Activated T-helper 1 cell treated with anti-CD3 and anti-CD28 coated beads, Interleukin-2, amount 50 U/mL, for 16 hours (primary cell): ENCODE data around the gene AMBP.
"Not testable (repeated sequence)": the region's sequence is repeated elsewhere in the genome, so short reads cannot be mapped to it uniquely, and the experiment has no call there.

Experiments used
- DNase-seq, 2 donors: peaks; one replicate each; pipeline ENCODE4 v3.0.0-alpha.2; 2020; ENCODE audit warnings: low read depth in 1 of 2, low spot score in 1 of 2

AMBP gene

DNA sequence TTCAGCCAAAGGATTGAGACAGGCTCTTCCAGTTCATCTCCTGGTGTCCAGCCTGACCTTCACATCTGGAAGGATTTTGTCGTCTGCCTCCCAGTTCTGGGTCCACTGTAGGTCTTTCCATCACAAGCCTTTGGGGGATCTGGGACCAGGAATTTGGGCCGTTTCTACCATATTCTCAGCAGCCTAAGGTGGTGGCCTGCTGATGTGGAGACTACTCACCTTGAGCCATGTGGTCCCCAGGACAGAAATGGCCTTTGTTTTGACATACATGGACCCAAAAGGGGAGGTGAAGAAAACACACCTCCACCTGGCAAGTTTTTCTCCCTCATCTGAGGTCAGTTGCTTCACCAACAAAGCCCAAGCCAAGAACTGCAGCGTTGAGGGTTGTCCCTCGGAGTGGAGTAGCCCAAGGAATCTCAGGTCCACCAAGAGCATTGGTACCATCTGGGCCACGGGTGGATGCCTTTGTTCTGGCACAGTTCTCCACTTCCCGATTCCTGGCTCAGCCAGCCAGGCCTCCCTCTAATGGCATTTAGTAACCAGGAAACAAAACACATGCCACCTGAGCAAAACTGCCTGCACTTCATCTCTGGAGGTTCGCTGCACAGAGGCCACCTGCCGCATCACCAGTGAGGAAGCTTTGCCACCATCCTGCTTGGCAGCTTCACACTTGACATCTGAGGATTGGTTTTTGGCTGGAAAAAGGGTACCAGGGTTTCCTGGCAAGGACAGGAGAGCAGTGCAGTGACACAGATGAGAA is 24.7 kb downstream of the AMBP start:
- no peak for DNase-seq

DNA sequence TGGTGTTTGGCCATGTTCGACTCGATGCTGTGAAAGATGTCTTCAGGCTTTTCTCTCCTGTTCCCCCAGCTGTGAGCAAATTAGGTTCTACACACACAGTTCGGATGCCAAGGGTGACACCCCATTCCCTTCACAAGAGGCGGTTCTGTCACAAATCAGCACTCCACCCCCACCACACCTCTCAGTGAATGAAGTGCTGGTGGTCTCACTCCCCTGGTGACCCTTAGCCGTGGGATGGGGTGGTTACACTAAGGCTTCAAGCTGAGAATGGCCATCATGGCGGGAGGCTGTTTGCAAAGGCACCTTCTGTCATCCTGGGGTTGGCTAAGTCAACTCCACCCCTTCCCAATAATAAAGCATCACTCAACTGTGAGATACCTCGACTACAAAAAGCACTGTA is 26.4 kb downstream of the AMBP start:
- no peak for DNase-seq

DNA sequence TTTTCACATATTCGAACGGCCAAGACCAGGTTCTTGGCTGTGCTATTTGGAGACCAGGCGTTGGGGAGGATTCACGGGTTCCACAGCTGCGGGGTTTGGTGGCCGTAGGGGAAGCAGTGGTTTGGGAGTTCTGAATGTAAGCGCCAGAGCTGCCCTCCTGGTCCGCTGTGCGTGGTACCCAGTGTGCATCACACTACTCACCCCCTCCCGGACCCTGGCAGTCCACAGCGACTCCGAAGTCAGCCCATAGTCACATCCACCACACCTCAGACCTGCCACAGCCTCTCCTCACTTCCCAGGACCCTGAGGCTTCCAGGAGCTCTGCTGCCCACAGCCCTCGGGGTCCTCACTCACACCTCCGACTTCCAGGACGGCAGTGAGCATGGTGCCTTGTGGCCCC is 26.8 kb downstream of the AMBP start:
- no peak for DNase-seq

DNA sequence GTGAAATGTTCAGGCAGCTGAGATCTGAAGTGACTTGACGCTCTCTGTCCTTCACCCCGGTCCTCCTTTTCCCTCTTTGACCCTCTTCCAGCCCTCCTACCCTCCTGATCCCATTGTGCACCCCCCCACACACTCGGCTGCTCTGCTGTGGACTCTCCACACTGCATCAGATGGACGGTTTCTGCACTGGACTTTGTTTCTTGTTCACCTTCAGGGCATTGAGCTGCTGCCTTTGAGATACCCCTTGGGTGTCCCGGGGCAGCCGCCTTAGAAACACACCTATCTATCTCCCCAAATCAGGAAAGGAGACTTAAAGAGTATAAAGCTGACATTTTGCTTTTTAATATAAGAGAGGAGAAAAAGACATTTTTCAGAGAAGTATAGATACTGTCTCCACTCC is 27.5 kb downstream of the AMBP start:
- no peak for DNase-seq

DNA sequence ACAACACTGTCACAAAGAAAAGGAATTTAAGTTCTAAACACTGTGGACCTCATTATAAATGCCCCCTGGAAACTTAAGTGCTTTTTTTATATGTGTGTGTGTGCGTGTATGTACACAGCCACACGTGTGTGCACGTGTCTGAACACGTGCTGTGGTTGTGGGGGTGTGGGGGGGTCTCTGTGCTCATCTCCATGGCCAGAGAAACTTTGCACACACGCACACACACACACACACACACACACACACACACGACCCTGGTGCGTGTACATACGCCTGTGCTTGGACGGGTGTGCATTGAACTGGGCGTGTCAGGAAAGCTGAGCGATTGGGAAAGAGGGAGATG is 27.9 kb downstream of the AMBP start:
- no peak for DNase-seq

DNA sequence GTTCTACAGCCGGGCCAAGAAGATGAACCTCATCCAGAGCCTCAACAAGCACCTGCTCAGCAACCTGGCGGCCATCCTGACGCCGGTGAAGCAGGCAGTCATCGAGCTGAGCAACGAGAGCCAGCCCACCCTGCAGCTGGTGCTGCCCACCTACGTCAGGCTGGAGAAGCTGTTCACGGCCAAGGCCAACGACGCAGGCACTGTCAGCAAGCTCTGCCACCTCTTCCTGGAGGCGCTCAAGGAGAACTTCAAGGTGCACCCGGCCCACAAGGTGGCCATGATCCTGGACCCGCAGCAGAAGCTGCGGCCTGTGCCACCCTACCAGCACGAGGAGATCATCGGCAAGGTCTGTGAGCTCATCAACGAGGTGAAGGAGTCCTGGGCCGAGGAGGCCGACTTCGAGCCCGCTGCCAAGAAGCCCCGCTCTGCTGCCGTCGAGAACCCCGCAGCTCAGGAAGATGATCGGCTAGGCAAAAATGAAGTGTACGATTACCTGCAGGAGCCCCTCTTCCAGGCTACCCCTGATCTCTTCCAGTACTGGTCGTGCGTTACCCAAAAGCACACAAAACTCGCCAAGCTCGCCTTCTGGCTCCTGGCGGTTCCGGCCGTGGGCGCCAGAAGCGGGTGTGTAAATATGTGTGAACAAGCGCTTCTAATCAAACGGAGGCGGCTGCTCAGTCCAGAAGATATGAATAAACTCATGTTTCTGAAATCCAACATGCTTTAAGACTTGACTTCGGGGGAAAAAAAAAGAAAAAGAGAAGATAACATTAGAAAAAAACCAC is 28.5 kb downstream of the AMBP start:
- DNase-seq = no peak

DNA sequence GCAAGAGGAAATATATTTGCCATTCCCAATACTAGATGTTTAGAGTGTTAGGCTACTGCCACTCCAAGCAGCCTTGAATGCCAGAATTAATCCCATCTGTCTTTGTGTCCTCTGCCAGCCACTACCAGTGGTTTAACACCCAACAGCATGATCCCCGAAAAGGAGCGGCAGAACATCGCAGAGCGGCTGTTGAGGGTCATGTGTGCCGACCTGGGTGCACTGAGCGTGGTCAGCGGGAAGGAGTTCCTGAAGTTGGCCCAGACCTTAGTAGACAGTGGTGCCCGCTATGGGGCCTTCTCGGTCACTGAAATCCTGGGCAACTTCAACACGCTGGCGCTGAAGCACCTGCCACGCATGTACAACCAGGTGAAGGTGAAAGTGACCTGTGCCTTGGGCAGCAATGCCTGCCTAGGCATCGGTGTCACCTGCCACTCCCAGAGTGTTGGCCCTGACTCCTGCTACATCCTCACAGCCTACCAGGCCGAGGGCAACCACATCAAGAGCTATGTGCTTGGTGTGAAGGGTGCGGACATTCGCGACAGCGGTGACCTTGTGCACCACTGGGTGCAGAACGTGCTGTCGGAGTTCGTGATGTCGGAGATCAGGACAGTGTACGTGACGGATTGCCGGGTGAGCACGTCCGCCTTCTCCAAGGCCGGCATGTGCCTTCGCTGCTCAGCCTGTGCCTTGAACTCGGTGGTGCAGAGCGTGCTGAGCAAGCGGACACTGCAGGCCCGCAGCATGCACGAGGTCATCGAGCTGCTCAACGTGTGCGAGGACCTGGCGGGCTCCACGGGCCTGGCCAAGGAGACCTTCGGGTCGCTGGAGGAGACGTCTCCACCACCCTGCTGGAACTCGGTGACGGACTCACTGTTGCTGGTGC is 29.3 kb downstream of the AMBP start:
- DNase-seq = no peak

DNA sequence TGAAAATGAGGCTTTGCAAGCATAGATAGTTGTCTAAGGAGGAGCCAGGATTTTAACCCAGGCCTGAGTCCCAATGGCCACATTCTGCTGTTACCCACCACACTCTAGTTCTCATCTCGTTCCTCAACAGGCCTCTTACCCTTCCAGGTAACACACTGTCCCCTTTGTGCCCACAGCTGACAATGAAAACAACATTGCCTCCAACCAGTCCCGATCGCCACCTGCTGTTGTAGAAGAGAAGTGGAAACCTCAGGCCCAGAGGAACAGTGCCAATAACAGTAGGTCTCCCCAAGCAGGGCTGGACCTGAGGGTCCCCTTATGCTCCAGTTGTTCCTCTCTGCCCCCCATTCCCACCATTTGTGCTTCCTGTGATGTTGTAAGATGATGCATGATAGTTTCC is 30.4 kb downstream of the AMBP start:
- no peak for DNase-seq

DNA sequence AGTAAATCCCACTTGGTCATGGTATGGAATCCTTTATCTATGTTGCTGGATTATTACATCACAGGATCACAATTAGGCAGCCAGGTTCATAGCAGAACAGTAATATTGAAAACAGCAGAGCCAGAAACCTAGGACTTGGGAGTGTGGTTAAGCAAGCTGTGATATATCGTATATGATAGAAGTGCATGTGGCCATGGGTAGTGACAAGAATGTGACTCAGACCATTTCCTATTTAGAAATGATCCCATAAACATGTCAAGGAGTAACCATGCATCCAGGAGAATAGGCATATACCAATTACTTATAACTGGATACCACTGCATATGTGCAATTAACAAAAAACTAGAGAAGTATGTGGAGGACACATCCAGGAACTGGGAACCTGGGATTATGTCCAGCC is 31.2 kb downstream of the AMBP start:
- no peak for DNase-seq

DNA sequence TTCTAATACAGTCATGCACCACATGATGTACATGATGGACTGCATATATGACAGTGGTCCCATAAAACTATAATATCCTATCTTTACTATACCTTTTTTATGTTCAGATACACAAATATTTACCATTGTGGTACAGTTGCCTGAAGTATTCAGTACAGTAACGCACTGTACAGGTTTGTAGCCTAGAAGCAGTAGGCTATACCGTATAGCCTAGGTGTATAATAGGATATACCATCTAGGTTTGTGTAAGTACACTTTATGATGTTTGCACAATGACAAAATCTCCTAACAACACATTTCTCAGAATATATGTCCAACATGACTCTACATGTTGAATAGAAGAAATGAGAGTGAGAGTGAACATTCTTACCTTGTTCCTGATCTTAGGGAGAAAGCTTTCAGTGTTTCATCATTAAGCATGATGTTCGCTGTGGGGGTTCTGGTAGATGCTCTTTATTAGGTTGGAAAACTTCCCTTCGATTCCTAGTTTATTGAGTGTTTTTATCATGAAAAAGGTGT is 31.8 kb downstream of the AMBP start:
- no peak for DNase-seq

DNA sequence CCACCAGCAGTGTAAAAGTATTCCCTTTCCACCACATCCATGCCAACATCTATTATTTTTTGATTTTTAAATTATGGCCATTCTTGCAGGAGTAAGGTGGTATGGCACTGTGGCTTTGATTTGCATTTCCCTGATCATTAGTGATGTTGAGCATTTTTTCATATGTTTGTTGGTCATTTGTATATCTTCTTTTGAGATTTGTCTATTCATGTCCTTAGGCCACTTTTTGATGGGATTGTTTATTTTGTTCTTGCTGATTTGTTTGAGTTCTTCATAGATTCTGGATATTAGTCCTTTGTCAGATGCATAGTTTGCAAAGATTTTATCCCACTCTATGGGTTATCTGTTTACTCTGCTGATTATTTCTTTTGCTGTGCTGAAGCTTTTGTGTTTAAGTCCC is 34.4 kb downstream of the AMBP start:
- DNase-seq = not testable (repeated sequence)

DNA sequence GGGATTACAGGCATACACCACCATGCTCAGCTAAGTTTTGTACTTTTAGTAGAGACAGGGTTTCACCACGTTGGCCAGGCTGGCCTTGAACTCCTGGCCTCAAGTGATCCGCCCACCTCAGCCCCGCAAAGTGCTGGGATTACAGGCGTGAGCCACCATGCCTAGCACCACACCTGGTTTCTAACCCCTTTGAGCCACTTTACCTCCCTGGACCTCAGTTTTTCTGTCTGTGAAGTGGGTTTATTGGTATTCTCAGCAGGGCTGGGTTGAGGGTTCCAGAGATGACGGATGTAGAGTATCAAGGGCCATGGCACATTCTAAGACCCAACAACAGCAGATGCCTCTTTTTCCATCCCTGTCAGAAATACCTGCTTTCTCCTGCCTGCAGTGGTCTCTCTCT is 38.6 kb downstream of the AMBP start:
- DNase-seq = no peak

DNA sequence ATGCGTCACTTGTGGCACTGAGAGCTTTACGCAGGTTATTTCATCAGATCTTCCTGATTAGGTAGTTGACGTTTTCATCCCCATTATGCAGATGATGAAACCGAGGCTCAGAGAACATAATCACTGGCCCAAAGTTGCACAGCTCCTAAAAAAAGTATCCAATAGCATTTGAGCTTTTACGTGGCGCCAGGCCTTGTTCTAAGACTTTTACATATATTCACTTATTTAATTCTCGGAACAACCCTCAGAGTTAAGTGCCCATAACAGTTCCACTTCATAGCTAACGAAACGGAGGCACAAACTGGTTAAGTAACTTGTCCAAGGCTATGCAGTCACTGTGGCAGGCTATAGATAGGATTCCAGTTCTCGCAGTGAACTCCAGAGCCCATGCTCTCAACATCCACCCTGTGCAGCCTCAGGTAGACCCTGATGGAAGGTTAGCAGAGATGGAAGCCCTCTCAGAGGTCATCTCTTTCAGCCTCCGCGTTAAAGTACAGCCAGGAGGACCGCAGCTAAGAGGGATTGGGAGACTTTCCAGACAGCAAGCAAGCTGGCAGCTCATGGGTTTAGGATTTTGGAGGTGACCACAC is 39.3 kb downstream of the AMBP start:
- DNase-seq = no peak

DNA sequence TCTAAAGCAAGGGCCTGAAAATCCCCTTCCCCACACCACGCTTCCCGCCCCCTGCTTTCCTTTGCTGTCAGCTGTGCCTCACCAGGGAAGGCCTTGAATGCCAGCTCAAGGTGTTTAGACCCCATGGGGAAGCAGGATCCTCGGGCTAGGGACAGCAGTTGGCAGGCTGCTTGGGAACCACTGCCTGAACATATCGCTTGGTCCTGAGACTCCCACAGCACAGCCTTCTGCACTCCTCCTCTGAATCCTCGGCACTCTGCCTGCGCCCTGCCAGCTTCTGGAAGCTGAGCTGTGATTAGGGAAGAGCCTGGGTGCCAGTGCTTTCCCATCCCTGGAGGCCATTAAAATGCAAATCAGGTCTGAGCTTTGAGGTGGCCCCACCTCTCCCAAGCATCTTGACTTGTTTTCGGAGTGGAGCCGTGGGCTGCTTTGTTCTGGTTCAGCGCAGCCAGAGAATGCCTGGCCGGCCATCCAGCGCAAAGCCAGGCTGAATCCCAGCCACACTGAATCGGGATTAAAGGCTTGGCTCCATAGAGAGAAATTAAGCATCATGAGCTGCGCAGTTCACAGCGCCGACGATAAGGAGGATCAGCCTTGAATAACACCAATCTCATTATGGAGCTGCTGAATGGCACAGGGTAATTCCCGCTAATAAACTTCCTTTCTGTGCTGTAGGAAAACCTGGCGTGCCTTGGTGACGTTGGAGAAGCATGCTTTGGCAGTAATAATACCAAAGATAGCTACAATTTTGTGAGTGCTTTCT is 40.0 kb downstream of the AMBP start:
- DNase-seq = no peak

DNA sequence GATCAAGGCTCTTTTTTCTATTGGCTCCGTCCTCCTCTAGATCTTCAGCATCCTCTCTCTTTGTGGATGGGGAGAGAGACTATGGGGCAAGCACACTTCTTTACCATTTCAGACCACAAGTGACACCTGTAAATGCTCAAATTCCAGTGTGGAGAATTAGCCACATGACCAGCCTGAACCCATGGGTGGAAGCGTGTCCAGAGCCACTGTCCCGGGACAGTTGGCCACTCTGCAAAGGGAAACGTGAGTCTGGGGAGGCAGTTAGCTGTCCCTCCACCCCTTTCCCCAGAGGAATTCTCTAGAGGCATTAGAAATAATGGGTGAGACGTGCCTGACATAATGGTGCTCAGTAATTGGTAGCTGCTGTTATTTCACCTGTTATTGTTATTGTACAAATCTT is 40.9 kb downstream of the AMBP start:
- DNase-seq = no peak

DNA sequence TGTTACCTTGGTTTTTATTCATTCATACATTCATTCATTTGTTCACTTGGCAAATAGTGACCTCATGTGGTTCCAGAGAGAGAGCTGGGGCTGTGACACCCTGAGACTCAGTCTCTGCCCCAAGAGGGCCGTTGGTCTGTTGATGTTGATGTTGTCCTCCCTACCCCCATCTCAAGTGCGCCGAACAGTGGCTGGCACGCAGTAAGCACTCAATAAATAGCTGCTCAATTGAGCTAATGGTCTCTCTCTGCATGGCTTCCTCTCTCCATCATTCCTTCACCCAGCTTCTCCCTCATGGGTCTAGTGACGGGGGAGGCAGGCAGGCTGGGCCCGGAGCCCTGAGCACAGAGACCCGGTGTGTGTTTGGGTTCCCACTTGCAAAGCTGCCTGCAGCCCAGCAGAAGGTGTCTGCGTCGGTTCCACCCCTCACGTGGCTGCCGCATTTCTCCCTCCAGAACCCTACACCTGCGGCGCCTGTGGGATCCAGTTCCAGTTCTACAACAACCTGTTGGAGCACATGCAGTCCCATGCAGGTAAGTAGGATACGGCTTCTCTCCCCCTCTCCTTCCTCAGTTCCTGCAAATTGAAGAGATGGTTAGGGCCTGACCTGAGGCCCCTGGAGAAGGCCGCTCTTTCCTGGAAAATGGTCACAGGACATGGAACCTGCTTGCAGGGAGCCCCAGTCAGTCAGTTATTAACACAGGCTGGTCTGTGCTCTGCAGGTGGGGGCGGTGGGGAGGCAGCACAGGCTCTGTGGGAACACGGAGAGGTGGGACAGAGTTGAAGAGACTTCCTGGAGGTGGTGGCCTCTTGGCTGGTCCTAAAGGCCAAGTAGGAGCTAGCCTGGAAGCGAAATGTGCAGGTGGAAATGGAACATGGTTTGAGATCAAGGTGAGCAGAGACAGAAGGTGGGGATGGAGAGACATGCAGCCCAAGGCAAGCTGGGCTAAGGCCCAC is 42.0 kb downstream of the AMBP start:
- DNase-seq = no peak

DNA sequence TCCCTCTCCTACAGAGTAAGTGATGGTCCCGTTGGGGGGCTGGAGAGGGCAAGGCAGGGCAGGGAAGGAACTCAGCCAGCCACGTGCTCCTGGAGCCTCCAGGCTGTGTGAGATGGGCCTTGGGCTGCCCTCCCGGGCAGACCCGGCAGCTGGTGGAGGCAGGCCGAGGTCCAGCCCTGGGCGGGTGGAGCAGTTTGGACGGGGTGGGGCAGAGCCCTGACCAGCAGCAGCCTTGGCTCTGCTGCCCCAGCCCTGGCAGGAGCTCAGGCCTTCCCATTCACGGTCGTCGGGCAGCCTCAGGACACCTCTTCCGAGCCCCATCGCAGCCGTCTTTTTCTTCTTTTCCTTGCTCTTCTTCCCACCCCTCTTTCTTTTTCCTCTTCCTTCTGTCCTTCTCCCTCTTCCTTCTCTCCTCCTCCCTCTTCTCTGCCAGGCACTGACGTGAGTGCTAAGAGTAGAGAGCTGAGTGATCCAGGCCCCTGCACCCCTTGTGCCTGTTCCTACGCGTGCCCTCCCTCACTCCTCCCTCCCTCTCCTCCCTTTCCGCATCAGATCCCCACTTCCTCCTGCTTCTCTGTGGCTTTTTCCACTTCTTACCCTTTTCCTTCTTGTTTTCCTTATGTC is 42.8 kb downstream of the AMBP start:
- no peak for DNase-seq

DNA sequence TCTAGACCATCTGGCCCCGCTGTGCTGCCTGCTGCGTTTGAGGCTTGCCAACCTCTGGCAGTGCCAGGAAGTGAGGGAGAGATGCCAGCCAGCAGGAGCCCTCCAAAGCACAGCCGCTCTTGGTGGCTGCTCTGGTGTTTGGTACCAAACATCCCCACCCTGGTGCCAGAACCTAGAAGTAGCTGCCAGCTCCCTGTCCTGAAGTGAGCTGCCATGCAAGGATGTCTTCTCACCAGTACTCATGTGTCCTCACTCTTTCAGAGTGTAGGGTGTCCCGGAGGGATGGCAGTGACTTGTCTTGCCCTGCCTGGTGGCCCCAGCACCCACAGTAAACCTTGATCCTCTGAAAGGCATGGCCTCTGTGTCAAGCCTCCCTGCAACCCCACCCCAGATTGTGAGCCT is 43.4 kb downstream of the AMBP start:
- no peak for DNase-seq

DNA sequence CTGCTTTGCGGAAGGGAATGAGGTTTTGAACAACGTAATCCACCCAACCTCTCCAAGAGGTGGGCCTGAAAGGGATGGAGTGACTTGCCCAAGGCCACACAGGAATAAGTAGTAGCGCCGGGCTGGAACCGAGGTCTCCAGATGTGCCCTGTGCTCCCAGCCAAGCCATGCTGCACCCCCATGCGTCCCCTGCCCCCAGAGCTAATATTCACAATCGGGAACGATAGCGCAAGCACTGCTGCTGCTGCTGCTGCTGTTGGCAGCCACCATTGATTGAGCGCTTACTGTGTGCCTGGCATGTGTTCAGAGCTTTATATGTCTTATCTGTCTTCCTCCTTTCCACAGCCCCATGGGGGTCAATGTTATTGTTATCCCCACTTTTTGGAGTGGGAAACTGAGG is 43.9 kb downstream of the AMBP start:
- DNase-seq = no peak
